CD14-positive monocyte (primary cell): Measurements from ENCODE around the gene TMEM40. TPM values are rescaled to one million over a fixed set of nuclear protein-coding genes. Genes with fewer than 3 reads are reported as not detected.

ENCODE experiments used
- DNase-seq, 3 donors: peaks; one replicate each; pipeline ENCODE4 v3.0.0-alpha.2; 2011 to 2022
- H2AFZ ChIP-seq: 2 replicates; pipeline ENCODE4 v1.6.0; 2012; ENCODE audit warnings: mild to moderate bottlenecking, low read depth, low read length, inconsistent platforms; ENCODE audit not compliant: insufficient read depth, poor library complexity, severe bottlenecking
- H3K27ac ChIP-seq, 2 donors: 1 replicate in 1 of 2; 2 replicates in 1 of 2; pipeline ENCODE4 v1.5.1; 2012 to 2013; ENCODE audit warnings: low read length in 2 of 2, control low read depth in 1 of 2, inconsistent platforms in 1 of 2, low read depth in 1 of 2, mild to moderate bottlenecking in 1 of 2
- H3K27me3 ChIP-seq, 2 donors: one replicate each; pipeline versions ENCODE4 v1.6.0 to v1.6.1; 2011 to 2013; ENCODE audit warnings: low read length in 2 of 2; ENCODE audit not compliant: control insufficient read depth in 2 of 2, insufficient read depth in 2 of 2
- H3K36me3 ChIP-seq, 2 donors: replicated peaks in 1 of 2; 1 replicate in 1 of 2; 2 replicates in 1 of 2; pipeline versions ENCODE4 v1.5.1 to v1.6.1; 2012 to 2013; ENCODE audit warnings: low read length in 2 of 2, control low read depth in 1 of 2, inconsistent platforms in 1 of 2, mild to moderate bottlenecking in 1 of 2; ENCODE audit not compliant: insufficient read depth in 2 of 2, control insufficient read depth in 1 of 2
- H3K4me1 ChIP-seq, 2 donors: 1 replicate in 1 of 2; 2 replicates in 1 of 2; pipeline versions ENCODE4 v1.5.1 to v1.6.1; 2012 to 2013; ENCODE audit warnings: low read length in 2 of 2, control low read depth in 1 of 2, inconsistent platforms in 1 of 2, mild to moderate bottlenecking in 1 of 2, moderate library complexity in 1 of 2; ENCODE audit not compliant: insufficient read depth in 2 of 2, control insufficient read depth in 1 of 2
- H3K4me2 ChIP-seq: replicated peaks from 2 replicates; pipeline ENCODE3; 2012; ENCODE audit warnings: low read length, moderate library complexity, mild to moderate bottlenecking; ENCODE audit not compliant: poor library complexity, severe bottlenecking; ENCODE audit errors: extremely low read depth
- H3K4me3 ChIP-seq, 3 experiments: fragments of 200-600 bp in 1 of 3; sonication (generic) in 1 of 3; replicated peaks in 1 of 3; 1 replicate in 2 of 3; 2 replicates in 1 of 3; pipeline ENCODE4 v1.5.1; 2011 to 2013; ENCODE audit warnings: low read length in 3 of 3, mild to moderate bottlenecking in 3 of 3, control low read depth in 2 of 3, low read depth in 2 of 3, inconsistent platforms in 1 of 3, moderate library complexity in 1 of 3
- H3K79me2 ChIP-seq: 2 replicates; pipeline ENCODE4 v1.6.0; 2012; ENCODE audit warnings: mild to moderate bottlenecking, control low read depth, inconsistent platforms, low read length, moderate library complexity; ENCODE audit not compliant: insufficient read depth
- H3K9ac ChIP-seq: 2 replicates; pipeline ENCODE4 v1.6.0; 2017; ENCODE audit warnings: low read length, mild to moderate bottlenecking; ENCODE audit not compliant: insufficient read depth, poor library complexity, severe bottlenecking
- H3K9me3 ChIP-seq, 2 donors: replicated peaks in 1 of 2; 1 replicate in 1 of 2; 2 replicates in 1 of 2; pipeline versions ENCODE4 v1.5.1 to v1.6.1; 2012 to 2013; ENCODE audit warnings: low read length in 2 of 2, control low read depth in 1 of 2; ENCODE audit not compliant: control insufficient read depth in 1 of 2, insufficient read depth in 1 of 2
- H4K20me1 ChIP-seq: 2 replicates; pipeline ENCODE4 v1.6.0; 2012; ENCODE audit warnings: mild to moderate bottlenecking, low read length, control low read depth, moderate library complexity; ENCODE audit not compliant: insufficient read depth
- H3K27ac Mint-ChIP-seq, 7 donors: one replicate each; pipeline ENCODE4 v1.8.0; 2020; ENCODE audit warnings: mild to moderate bottlenecking in 7 of 7, mixed read lengths in 7 of 7, moderate library complexity in 6 of 7, inconsistent platforms in 2 of 7
- H3K27me3 Mint-ChIP-seq, 3 donors: one replicate each; pipeline ENCODE4 v1.8.0; 2021 to 2022; ENCODE audit warnings: low read depth in 3 of 3, mild to moderate bottlenecking in 3 of 3, mixed read lengths in 3 of 3, moderate library complexity in 3 of 3, inconsistent platforms in 1 of 3
- H3K36me3 Mint-ChIP-seq, 2 donors: one replicate each; pipeline ENCODE4 v1.8.0; 2020; ENCODE audit warnings: mixed read lengths in 2 of 2, inconsistent platforms in 1 of 2, mild to moderate bottlenecking in 1 of 2
- H3K4me1 Mint-ChIP-seq: one replicate; pipeline ENCODE4 v1.8.0; 2020; ENCODE audit warnings: mild to moderate bottlenecking, mixed read lengths
- H3K4me3 Mint-ChIP-seq, 2 donors: one replicate each; pipeline ENCODE4 v1.8.0; 2020; ENCODE audit warnings: mild to moderate bottlenecking in 2 of 2, mixed read lengths in 2 of 2, moderate library complexity in 1 of 2
- H3K9me3 Mint-ChIP-seq, 7 donors: one replicate each; pipeline ENCODE4 v1.8.0; 2020 to 2022; ENCODE audit warnings: mixed read lengths in 7 of 7, mild to moderate bottlenecking in 6 of 7, moderate library complexity in 6 of 7, inconsistent platforms in 2 of 7
- CTCF ChIP-seq: fragments of 200-600 bp; IDR thresholded peaks from one replicate; pipeline ENCODE4 v1.8.0; 2022; ENCODE audit warnings: antibody characterized with exemption, mild to moderate bottlenecking
- WGBS: methylation state at CpG from one replicate; pipeline ENCODE4 v1.1.5; 2013; ENCODE audit warnings: missing lambda C conversion rate; ENCODE audit not compliant: insufficient coverage; 5-methylcytosine and 5-hydroxymethylcytosine counted together
- intact Hi-C, 2 donors: fragments of 100-400 bp; cut with micrococcal nuclease; formaldehyde crosslinking; loops; one replicate each; pipeline versions ENCODE4 v1.15.0 to v1.15.1; 2023
- polyA plus RNA-seq, 3 donors: library from polyadenylated mRNA; depleted of rRNA in 1 of 3; unstranded in 2 of 3; stranded (reverse) in 1 of 3; fragments of 300-500 nt in 2 of 3; fragments of >200 nt in 1 of 3; fragmentation: Illumina TruSeq in 2 of 3; gene quantifications; 1 replicate in 2 of 3; 2 replicates in 1 of 3; pipeline ENCODE4 v1.2.3, GENCODE V29; 2012 to 2021

The TMEM40 gene
- polyA plus RNA-seq, 3 donors = 0.92 TPM; not detected in 2

- no peaks in the 10 kb centered on the region for H3K4me1 ChIP-seq
- H3K4me3 ChIP-seq = no peak overlapping the region
- intact Hi-C loops = no loop called here
- no peaks in the 10 kb centered on the region for H3K27me3 ChIP-seq
- no peak for DNase-seq
- no peak overlapping the region for H3K27ac ChIP-seq
- Mint-ChIP-seq H3K27ac (no peak overlapping the region), H3K4me3 (no peak overlapping the region), H3K4me1 (peaks cover 6% of the 10 kb centered on the region), H3K9me3 (peaks cover 0 to 1% (median 0%) of the 10 kb centered on the region in 7 donors), H3K27me3 (peaks cover 0 to 19% (median 12%) of the 10 kb centered on the region in 3 donors), H3K36me3 (no peaks in the 10 kb centered on the region)
- H3K79me2 ChIP-seq = no peaks in the 10 kb centered on the region
- H3K9me3 ChIP-seq = no peaks in the 10 kb centered on the region
- WGBS = 0% methylated on average over 1 of the region's 9 CpGs
- no peak for TF ChIP-seq CTCF
- no peak overlapping the region for H2AFZ ChIP-seq
- no peak overlapping the region for H3K4me2 ChIP-seq
- no peaks in the 10 kb centered on the region for H3K36me3 ChIP-seq
- no peaks in the 10 kb centered on the region for H4K20me1 ChIP-seq
- H3K9ac ChIP-seq = no peak overlapping the region
Measured at GRCh38 chr3:12753275-12754028, 5.6 kb downstream of the TMEM40 start.

- Histone ChIP-seq H2AFZ (no peak overlapping the region), H4K20me1 (no peaks in the 10 kb centered on the region), H3K27ac (no peak overlapping the region), H3K79me2 (no peaks in the 10 kb centered on the region), H3K9me3 (no peaks in the 10 kb centered on the region), H3K4me1 (no peaks in the 10 kb centered on the region), H3K4me3 (no peak overlapping the region), H3K4me2 (no peak overlapping the region), H3K36me3 (no peaks in the 10 kb centered on the region), H3K27me3 (no peaks in the 10 kb centered on the region), H3K9ac (no peak overlapping the region)
- Mint-ChIP-seq H3K36me3 (no peaks in the 10 kb centered on the region), H3K27ac (no peak overlapping the region), H3K27me3 (peaks cover 0 to 18% (median 12%) of the 10 kb centered on the region in 3 donors), H3K4me1 (peaks cover 3% of the 10 kb centered on the region), H3K9me3 (peaks cover 0 to 1% (median 0%) of the 10 kb centered on the region in 7 donors), H3K4me3 (no peak overlapping the region)
- no peak for TF ChIP-seq CTCF
- WGBS = no CpG with 5 or more reads among the region's 2 CpGs
- intact Hi-C loops = no loop called here
- DNase-seq = no peak
Measured at GRCh38 chr3:12752809-12753208, 6.2 kb downstream of the TMEM40 start.
